HEK293 (cell line): Measurements from ENCODE around the gene CLPTM1.

Experiments
- CTCF ChIP-seq: fragments of 450-650 bp; formaldehyde crosslinking; IDR thresholded peaks from 2 replicates; pipeline ENCODE4 v1.5.1; 2016; ENCODE audit warnings: missing biosample characterization, missing genetic modification characterization
- GLI4 ChIP-seq: fragments of 450-650 bp; formaldehyde crosslinking; IDR thresholded peaks from 2 replicates; pipeline ENCODE4 v1.5.1; 2016; ENCODE audit warnings: missing biosample characterization, missing genetic modification characterization
- PATZ1 ChIP-seq: fragments of 450-650 bp; formaldehyde crosslinking; IDR thresholded peaks from 2 replicates; pipeline ENCODE4 v1.5.1; 2016; ENCODE audit warnings: missing biosample characterization, missing genetic modification characterization
- PRDM10 ChIP-seq: fragments of 450-650 bp; formaldehyde crosslinking; IDR thresholded peaks from 2 replicates; pipeline ENCODE4 v1.5.1; 2016; ENCODE audit warnings: missing biosample characterization, missing genetic modification characterization
- ZBTB11 ChIP-seq: fragments of 450-650 bp; formaldehyde crosslinking; conservative IDR thresholded peaks from 2 replicates; pipeline ENCODE4 v1.5.1; 2016; ENCODE audit warnings: low read depth, missing biosample characterization, missing genetic modification characterization
- ZBTB8A ChIP-seq: fragments of 450-650 bp; formaldehyde crosslinking; IDR thresholded peaks from 2 replicates; pipeline ENCODE4 v1.5.1; 2016; ENCODE audit warnings: missing biosample characterization, missing genetic modification characterization
- ZIC2 ChIP-seq: fragments of 450-650 bp; formaldehyde crosslinking; IDR thresholded peaks from 2 replicates; pipeline ENCODE4 v1.5.1; 2016; ENCODE audit warnings: missing biosample characterization, missing genetic modification characterization
- ZNF24 ChIP-seq: fragments of 450-650 bp; formaldehyde crosslinking; IDR thresholded peaks from 2 replicates; pipeline ENCODE4 v1.5.1; 2016; ENCODE audit warnings: missing biosample characterization, missing genetic modification characterization
- ZNF354C ChIP-seq: fragments of 450-650 bp; formaldehyde crosslinking; IDR thresholded peaks from 2 replicates; pipeline ENCODE4 v1.5.1; 2016; ENCODE audit warnings: missing biosample characterization, missing genetic modification characterization, low read depth, borderline replicate concordance

- TF ChIP-seq ZBTB8A (tag by site-specific recombination) (no peak), CTCF (tag by site-specific recombination) (no peak), PRDM10 (tag by site-specific recombination) (no peak), PATZ1 (tag by site-specific recombination) (no peak), GLI4 (tag by site-specific recombination) (no peak), ZNF354C (tag by site-specific recombination) (no peak), ZIC2 (no peak), ZNF24 (tag by site-specific recombination) (no peak), ZBTB11 (tag by site-specific recombination) (no peak)
Observed at GRCh38 chr19:45027371-45027770, 72.2 kb downstream of the CLPTM1 start.
